ENCODE measurements around the gene SFSWAP.

DNA sequence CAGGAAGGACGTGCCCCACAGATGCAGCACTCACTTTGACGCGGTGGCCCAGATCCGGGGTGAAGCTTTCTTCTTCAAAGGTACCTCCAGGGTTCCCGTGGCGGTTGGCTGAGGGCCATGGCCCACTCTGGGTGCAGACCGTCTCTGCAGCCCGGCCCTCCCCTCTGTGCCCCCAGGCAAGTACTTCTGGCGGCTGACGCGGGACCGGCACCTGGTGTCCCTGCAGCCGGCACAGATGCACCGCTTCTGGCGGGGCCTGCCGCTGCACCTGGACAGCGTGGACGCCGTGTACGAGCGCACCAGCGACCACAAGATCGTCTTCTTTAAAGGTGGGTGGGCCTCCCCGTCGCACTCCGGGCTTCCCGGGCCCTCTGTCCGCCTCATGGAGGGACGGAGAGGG is 134.2 kb downstream of the SFSWAP start:
- TF ChIP-seq POLR2AphosphoS5 (IDR thresholded peaks at IDR 0.05; ENCODE audit: low read depth, low read length) (no peak), TAF1 (IDR thresholded peaks at IDR 0.05; ENCODE audit: low read depth, low read length) (no peak), POLR2A (IDR thresholded peaks at IDR 0.05; ENCODE audit: low read depth, low read length) (no peak), PAX5 (IDR thresholded peaks at IDR 0.05; ENCODE audit: insufficient read depth, low read length, severe bottlenecking) (no peak)

All from GM12891 (cell line).